Uterus (tissue), 2 donors: Measurements from ENCODE around the gene CNOT3.

ENCODE experiments used
- POLR2A ChIP-seq, 2 donors: fragments of 450-650 bp; IDR thresholded peaks; one replicate each; pipeline ENCODE4 v1.6.1; 2016; ENCODE audit warnings: antibody characterized with exemption in 2 of 2, mild to moderate bottlenecking in 1 of 2, moderate library complexity in 1 of 2
- TF ChIP-seq, protein P1 (sequence below), 4 experiments: fragments of 200-600 bp in 2 of 4; fragments of 450-650 bp in 2 of 4; sonication (generic) in 2 of 4; IDR thresholded peaks; one replicate each; pipeline ENCODE4 v1.5.1; 2016 to 2019; ENCODE audit warnings: antibody characterized with exemption in 4 of 4, mild to moderate bottlenecking in 2 of 4, moderate library complexity in 1 of 4

DNA sequence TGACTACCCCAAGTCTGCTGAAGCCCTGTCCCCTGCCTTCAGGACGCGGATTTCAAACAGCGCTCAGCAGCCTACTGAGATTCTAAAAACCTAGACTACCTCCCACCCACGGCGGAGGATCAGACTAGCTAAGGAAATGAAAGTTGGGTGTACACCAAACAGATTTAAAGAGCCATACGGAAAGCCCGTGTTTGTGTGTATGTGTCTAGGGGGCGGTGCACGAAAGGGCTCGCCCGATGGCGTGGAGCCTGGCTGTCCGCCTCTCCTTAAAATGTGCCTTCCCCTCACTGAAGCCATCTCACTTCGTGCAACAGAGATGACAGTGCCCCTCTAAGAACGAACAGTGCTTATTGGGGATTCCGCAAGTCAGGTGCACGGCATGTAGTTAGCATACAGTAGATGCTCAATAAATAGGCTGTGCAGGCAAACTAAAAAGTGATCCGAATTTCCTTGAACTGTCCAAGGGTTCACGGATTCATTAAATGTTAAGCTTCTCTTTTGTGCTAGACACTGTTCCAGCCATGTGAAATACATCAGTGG is 21.3 kb downstream of the CNOT3 start:
- TF ChIP-seq POLR2A (IDR thresholded peaks at IDR 0.05), result no peak
- TF ChIP-seq, protein P1, sequence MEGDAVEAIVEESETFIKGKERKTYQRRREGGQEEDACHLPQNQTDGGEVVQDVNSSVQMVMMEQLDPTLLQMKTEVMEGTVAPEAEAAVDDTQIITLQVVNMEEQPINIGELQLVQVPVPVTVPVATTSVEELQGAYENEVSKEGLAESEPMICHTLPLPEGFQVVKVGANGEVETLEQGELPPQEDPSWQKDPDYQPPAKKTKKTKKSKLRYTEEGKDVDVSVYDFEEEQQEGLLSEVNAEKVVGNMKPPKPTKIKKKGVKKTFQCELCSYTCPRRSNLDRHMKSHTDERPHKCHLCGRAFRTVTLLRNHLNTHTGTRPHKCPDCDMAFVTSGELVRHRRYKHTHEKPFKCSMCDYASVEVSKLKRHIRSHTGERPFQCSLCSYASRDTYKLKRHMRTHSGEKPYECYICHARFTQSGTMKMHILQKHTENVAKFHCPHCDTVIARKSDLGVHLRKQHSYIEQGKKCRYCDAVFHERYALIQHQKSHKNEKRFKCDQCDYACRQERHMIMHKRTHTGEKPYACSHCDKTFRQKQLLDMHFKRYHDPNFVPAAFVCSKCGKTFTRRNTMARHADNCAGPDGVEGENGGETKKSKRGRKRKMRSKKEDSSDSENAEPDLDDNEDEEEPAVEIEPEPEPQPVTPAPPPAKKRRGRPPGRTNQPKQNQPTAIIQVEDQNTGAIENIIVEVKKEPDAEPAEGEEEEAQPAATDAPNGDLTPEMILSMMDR (IDR thresholded peaks at IDR 0.05), result no peak
